ENCODE results near the gene DLG2.
"Not testable (repeated sequence)": the region's sequence is repeated elsewhere in the genome, so short reads cannot be mapped to it uniquely, and the experiment has no call there.

DLG2 gene

DNA sequence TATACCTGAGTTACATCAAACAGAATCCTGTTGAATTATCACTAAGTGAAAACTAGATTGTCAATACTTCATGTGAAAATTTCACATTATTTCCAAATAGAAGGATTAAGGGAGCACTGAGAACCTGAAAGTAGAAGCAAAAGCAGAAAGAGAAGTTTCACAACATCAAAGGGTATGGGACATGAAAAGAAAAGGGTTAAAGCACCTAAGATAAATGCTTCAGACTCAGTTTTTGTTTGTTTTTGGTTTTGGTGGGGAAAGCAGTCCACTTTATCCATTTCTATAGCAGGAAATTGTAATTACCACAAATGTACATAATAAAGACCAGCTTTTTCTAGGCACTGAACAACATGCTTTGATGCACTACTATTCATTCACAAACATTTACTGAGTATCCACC, 1271.2 kb downstream of the DLG2 start:
- DNase-seq (ENCODE audit: low spot score), result no peak

DNA sequence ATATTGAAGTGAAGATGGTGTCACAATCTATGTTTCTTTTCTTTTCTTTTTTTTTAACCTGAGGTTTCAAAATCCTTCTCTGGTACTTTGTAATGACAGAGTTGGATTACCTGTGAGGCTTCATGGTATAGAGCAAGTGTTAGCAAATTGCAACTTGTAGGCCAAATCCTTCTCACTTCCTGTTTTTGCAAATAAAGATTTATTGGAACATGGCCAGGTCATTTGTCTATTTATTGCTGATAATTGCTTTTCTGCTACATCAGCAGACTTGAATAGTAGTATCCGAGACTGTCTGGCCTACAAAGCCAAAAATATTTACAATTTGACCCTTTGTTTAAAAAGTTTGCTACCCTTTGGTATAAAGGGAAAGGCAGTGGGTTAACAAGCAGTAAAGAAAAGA, 1281.5 kb downstream of the DLG2 start:
- no peak for DNase-seq (ENCODE audit: low spot score)

DNA sequence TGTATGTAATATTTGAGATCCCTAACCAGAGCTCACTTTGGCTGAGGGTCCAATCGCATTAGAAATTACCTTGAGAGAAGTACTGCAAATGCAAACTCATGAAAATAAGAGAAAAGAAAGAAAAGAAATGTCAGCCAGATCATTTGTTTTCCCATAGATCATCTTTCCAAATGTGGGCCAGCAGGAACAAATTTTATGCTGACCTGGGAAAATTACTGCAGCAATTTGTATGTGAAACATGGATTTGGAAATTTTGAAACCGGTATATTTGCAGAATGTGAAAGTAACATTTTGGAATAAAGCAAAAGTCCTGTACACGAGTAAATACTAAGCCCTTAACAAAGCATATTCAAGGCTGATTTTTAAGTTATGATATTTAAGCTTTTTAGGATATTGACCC, 1282.1 kb downstream of the DLG2 start:
- no peak for DNase-seq (ENCODE audit: low spot score)

DNA sequence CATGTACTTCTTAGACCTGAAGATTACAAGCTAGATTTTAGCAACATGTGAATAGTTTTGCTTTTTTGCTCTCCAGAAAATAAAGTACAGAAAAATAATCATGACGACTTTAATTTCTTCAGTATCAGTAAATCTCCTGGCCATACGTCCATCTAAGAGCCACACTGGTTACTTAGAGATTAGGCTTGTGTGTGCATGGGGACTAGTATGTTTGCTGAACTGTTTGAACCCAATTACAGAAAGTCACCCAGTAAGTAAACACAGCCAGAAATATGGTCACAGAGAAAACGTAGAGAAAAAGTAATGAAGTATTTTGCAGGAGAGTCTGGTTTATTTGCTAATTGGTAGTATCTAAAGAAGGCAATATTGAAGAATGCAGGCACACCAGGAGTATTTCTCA, 1287.3 kb downstream of the DLG2 start:
- no peak for DNase-seq (ENCODE audit: low spot score)

DNA sequence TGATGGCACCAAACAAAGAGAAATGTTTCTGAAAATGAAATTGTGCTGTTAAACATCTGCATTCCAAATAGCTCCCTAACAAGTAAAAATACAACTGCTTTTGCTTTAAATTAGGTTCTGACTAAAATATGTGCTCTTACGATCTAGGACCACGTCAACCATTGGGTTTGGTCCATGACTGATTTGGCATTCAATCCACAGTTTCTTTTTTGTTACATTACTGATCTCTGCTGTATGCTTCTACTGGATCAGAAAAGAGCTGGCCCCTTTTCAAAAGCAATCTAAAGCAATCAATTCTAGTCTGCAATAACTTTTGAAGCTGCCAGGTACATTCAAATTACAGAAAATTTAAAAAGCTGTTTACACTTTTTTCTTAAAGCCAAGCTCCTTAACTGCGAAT, 1293.9 kb downstream of the DLG2 start:
- no peak for DNase-seq (ENCODE audit: low spot score)

DNA sequence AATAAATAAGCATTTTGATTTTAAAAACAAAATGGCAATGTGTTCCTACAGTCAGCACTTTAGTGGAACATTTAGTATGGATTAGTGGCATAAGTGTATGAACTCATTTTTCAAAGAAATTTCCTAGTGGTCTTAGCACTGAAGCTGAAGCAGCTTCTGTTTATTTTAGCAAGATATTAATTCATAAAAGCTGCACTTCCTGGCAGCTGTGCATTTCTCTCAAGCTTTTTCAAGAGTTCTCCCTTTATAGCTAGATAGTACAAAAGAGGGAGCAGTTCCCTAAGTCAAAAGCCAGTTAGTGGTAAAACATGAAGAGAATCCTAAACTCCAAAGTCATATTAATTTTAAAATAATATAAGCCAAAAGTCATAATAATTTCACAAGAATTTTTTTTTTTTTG, 1304.9 kb downstream of the DLG2 start:
- DNase-seq (ENCODE audit: low spot score), result no peak

DNA sequence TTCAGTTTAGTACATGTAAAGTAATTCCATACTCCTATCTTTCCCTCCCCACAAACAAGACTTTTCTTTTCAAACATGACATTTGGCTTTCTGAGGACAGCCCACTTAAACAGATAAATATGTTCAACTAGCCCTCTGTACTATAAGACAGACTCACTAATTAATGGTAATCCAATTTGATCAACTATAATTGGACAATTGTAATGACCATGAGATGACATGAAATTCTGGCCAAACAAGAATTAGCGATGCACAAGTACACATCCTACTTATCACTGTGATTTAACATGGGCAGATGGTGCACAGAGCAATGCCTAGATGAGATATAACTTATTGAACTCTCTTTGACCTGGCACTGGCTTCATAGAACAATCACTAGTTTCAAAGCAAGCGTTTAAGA, 1307.3 kb downstream of the DLG2 start:
- no peak for DNase-seq (ENCODE audit: low spot score)

DNA sequence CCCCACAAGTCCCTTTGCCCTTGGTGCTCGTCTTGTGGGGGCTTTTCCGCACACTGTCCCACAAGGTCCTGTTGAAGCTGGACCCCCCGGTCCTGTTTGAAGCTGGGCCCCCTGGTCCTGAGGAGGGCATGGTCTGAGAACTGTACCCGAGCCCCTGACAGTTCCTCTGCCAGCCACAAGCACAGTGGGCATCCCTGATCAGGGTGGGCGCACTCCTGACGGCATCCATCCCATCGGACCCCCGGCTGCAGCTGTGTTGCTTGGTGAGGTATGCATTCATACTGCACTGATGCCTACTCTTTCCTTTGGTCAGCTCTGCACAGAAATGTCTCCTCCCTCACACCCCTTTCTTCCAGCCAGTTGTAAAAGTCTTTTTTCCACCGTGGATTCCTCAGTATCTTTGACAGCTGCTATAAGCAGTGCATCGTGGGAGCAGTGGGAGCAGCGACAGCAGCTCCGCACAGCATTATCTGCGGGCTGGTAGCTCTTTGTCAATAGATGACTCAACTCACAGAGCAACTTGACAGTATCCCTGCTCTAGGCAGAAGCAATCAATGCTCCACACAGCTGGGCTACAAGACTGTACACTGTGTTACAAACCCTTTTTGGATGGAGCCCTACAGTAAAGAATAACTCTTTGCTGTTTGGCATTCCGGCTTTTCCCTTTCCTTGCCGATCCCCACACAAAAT, 1310.1 kb downstream of the DLG2 start:
- DNase-seq (ENCODE audit: low spot score), result no peak

DNA sequence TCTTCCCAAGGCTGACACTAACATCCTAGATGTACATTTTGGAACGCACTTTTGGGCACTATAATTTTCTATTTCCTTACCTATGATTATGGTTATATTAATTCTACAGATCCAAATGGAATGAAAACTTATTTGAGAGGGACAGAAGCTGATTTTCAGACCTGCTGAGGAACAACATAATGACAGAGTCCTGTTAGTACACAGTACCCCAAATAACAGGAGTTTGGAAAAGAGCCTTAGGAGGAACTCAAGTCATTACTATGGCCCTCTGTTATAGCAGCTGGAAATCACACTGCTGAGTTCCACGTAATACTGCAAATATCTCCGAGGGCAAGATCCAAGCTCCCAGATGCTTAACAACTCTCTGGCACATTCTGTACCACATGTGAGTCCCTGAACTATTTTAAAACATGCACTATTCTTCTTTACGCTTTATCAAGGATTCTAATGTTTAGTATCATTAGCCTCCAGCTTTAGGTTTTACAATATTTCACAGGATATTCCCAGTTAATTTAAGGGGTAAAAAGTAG, 1313.2 kb downstream of the DLG2 start:
- DNase-seq (ENCODE audit: low spot score), result no peak

DNA sequence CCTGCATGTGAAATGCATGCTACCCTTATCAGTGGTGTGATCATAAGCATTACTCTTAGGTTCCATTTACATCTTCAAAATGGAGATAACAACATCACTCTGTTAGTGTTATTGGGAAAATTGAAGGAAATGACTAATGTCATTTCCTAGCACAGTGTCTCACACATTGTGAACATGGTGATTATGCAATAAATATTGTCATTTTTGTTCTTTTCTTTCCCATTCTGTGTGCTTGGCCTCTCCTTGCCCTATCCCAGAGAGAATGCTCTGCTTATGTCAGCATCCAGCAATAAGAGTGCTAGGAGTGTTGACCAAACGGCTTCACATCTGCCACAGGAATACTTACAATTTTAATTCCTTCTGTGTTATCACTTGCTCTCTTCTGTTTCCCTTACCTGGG, 1316.9 kb downstream of the DLG2 start:
- DNase-seq (ENCODE audit: low spot score), result no peak

DNA sequence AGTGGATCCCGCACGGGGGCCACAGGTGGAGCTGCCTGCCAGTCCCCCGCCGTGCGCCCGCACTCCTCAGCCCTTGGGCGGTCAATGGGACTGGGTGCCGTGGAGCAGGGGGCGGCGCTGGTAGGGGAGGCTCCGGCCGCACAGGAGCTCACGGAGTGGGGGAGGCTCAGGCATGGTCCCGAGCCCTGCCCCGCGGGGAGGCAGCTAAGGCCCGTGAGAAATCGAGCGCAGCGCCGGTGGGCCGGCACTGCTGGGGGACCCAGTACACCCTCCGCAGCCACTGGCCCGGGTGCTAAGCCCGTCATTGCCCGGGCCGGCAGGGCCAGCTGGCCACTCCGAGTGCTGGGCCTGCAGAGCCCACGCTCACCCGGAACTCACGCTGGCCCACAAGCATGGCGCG, 1318.7 kb downstream of the DLG2 start:
- DNase-seq (ENCODE audit: low spot score), result not testable (repeated sequence)

DNA sequence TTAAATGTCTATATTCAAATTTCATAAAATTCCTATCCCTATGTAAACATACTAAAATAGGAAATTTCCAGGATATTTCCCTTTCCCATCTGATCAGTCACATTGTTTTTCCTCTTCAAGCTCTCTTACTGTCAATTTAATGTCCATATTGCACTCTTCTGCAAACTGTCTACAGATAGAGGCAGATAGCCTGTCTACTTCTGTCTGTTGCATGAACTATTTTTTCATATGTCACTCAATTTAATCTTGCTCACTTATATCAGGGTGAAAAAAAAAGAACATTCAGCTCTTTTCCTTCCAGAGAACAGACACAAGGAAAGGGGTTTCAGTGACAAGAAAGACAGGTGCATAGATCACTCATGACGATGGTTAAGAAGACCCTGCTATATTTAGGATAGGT, 1327.1 kb downstream of the DLG2 start:
- no peak for DNase-seq (ENCODE audit: low spot score)

DNA sequence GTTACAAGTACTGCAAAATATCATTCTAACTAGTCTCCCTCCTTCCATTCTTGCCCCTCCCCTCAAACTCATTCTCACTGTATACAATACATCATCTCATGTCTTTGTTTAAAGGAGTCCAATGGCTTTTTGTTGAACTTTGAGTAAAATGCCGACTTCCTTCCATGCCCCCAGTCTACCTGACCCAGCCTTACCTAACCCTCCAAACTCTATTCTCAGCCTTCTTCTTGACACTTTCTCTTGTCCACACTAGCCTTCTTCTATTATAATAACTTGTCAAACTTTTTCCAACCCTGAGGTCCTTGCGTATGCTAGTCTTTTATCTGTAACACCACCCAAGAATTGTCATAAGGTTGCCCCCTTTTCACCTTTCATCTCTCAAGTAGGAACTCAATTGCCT, 1329.6 kb downstream of the DLG2 start:
- DNase-seq (ENCODE audit: low spot score), result no peak

DNA sequence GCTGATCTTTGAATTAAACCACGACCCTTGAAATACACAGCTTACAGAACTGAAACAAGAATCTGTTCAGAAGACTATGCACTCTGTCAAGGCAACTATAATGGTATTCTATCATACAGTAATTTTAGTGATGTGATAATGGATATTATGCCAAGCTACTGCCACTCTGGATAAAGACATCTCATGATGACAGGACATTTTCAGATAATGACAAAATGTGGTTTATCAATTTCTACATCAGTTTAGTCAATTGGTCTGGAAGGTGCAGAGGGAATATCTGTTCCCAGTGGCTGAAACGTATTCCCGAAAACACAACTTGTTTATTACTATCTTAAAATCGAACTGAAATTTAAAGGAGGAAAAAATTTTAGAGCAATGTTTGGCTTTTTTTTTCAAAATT, 1331.3 kb downstream of the DLG2 start:
- no peak for DNase-seq (ENCODE audit: low spot score)

DNA sequence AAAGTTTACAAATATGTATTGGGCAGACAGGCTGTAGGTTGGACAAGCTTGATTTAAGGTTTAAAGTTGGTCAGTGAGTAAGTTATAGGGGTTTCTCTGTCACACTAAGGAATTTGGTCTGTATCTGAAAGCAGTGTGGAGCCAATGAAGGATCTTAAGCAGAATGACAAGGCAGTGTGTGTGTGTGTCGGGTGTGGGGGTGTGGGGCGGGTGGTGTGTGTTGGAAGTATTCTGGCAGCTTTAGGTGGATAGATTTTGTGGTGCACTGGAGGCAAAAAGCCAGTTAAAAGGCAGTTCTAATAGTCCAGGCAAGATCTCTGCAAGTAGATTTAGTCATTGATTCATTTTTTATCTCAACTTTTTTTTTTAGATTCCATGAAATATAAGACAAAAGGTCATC, 1334.2 kb downstream of the DLG2 start:
- DNase-seq (ENCODE audit: low spot score), result no peak

DNA sequence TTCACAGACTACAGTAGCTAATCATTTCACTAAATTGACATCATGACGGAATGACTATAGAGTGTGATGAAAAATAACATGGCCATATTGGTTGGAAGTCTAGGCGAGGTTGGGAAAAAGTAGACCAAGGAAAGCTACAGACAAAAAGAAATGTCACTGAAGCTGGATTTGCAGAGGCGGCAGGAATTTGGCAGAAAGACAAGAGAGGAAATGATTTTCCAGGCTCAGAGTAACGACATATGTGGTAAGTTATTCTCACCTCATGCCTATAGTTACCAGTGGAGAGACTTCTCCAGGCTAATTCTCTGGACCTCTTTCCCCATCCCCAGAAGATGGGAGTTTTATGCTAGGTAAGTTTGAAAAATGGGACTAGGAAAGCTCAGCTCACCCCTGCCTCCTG, 1335.1 kb downstream of the DLG2 start:
- no peak for DNase-seq (ENCODE audit: low spot score)

DNA sequence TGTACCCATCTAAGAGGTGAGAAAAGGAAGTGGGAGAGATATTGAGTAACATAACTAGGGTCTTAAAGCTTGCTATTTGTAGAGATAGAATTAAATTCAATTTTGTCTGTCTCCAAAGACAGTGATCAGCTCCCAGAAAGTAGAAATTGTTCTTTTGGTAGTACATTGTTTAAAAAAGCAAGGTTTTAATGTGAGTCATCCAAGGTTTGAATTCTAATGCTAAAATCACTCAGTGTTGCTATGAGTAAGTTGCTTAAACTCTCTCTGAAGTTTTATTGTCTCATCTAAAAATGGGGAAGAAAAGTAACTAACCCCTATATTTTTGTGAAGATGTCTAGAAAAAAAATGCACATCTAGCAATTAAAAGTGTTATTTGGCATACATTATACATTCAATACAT, 1336.5 kb downstream of the DLG2 start:
- no peak for DNase-seq (ENCODE audit: low spot score)

DNA sequence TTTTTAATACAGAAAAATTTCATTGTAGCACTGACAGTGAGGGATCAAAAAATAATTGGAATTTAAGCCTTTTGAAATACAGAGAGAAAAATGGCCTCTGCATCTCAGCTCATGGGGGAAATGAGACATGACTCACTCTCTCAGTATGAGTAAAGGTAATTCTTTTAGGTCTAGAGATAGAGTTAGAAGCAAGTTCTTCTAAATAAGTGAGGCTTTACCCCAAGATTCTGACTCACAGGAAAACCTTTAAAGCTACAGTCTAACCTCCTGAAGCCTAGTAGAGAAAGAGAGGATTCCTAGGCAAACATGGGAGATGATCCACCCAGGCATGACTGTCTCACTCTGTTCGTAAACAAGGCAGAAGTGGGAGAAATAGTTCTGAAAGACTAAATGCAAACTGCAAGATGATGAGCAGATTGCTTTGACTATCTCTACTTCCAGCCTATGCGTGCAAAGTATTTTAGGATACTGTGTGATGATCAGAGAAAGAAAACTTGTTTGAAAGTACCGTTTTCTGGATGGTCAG, 1337.7 kb downstream of the DLG2 start:
- no peak for DNase-seq (ENCODE audit: low spot score)

DNA sequence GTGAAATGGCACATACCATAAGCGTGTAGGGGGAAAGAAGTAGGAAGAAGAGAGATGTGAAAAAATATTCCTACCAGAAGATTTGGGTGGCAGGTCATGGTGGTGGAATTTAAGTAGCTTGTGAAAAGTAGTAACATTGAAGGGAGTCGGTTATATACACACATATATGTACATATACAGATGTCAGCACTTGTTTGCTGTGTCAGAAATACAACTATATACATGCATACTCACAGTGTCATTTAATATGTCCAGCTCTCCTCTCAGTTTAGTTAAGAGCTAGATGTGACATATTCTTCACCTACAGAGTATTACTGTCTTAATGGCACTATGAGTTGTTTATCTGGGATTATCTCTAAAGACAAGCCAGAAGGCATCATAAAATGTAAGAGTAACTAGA, 1353.6 kb downstream of the DLG2 start:
- DNase-seq (ENCODE audit: low spot score), result no peak

DNA sequence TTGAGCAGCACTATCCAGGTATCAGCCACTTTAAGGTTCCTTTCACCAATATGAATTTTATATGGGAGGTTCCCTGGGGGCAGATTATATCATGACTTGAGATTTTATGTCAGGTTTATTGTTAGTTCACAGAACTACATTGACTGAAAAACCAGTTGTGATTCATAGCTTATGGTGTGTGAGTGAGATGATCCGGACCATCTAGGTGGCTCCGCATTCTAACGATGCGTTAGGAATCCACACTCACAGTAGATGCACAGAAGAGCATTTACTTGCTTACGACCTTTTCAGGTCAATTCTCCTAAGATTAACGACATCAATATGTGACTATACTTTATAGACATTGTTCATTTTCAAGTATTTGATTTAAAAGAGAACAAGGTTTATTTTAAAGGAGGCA, 1356.7 kb downstream of the DLG2 start:
- DNase-seq (ENCODE audit: low spot score), result no peak

DNA sequence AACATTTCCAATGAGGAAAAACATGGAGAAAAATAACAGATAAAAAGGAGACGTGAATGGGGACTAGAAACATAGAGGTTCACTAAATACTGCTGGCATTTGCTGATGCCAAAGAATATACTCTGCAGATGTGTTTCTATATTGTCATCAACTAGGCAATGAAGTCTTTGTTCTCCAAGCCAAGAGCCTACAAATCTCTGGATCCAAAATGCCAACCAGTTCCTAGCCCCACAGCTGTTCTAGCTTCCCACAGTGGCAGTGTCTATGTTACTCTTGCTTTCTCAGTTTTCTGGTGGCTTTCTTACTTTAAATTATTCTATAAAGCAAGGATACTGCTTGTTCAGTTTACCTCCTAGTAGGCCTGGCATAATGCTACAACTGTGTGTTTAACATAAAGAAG, 1363.1 kb downstream of the DLG2 start:
- no peak for DNase-seq (ENCODE audit: low spot score)

DNA sequence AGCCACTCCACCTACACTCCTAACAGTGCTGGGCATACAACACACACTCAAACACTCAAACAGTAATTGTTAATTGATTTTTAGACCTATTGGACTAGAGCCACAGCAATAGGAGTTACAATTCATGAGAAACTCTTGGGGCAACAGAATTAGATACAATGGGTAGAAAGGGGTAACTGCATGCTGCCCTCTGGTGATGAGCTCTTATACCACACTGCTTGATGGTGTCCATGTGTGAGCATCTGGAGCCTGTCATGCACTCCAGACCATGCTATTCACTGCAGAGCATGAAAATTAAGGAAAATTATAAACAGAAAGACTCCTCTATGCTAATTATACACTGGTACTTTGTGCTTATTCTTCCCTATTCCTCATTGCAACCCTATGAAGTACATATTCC, 1365.4 kb downstream of the DLG2 start:
- DNase-seq (ENCODE audit: low spot score), result no peak

DNA sequence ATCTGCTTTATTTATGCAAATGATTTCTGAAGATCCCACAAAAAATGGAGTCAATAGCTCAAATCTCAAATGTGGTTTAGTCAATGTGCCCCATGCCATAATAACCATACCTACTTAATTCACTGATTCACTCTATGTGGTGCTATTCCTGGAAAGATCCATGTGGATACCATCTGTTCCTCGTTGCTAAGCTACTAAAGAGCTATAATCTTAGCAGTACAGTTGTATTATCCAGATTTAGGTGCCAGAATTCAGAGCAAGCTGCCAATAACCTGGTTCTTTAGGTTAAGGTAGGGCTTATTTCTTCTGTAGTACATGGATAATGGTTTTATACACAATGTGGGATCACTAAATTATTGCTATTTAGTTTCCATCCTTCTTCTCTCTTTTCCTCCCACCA, 1366.3 kb downstream of the DLG2 start:
- no peak for DNase-seq (ENCODE audit: low spot score)

DNA sequence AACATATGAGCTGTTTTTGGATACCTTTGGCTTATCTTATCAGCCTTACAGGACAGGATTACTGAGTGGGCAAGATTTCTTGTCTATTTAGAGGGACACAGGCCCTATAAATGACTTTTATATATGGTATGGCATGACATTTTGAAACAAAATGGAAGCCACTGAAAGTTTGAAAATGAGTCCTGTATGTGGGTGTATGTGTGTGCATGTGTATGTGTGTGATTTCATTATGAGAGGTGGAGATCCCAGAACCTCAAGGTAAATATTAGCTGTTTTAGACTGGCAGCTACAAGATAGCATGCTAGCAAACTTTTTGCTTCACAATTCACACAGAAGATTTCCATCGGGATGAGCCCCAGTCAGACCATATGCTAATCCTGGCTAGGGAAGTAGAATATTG, 1370.5 kb downstream of the DLG2 start:
- DNase-seq (ENCODE audit: low spot score), result no peak
